Right hindlimb (tissue), 1 donor: ENCODE measurements around the gene WEE2.
"Not testable (repeated sequence)": the region's sequence is repeated elsewhere in the genome, so short reads cannot be mapped to it uniquely, and the experiment has no call there.

Experiments used
- DNase-seq: peaks from one replicate; pipeline ENCODE4 v3.0.0-alpha.2; 2018

WEE2 gene

GRCh38 chr7:141715794-141716689, 7.9 kb downstream of the WEE2 start:
- no peak for DNase-seq

DNA sequence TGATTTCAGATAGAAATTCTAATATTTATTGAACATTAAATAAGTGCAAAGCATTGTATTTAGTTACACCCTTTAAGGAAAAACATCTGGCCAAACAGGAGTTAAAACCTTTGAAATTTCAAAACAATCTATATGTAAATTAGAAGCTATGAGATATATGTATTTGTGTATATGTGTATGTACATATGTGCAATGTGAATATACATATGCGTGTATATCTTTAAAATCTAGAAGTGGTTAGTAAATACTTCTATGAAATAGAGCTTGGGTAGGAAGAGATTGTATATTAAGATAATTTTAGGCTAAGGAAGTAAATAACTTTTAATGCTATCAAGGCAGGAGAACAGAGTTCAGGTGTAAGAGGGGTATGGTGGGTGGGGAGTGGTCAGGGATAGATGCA, 9.3 kb downstream of the WEE2 start:
- no peak for DNase-seq

GRCh38 chr7:141722529-141722928, 14.4 kb downstream of the WEE2 start:
- DNase-seq, result no peak

GRCh38 chr7:141729020-141729419, 20.9 kb downstream of the WEE2 start:
- DNase-seq, result no peak

- DNase-seq, result no peak
These were observed 23.5 kb downstream of the WEE2 start for GRCh38 chr7:141731476-141732149.

GRCh38 chr7:141737118-141737835, 29.1 kb downstream of the WEE2 start:
- DNase-seq, result no peak

DNA sequence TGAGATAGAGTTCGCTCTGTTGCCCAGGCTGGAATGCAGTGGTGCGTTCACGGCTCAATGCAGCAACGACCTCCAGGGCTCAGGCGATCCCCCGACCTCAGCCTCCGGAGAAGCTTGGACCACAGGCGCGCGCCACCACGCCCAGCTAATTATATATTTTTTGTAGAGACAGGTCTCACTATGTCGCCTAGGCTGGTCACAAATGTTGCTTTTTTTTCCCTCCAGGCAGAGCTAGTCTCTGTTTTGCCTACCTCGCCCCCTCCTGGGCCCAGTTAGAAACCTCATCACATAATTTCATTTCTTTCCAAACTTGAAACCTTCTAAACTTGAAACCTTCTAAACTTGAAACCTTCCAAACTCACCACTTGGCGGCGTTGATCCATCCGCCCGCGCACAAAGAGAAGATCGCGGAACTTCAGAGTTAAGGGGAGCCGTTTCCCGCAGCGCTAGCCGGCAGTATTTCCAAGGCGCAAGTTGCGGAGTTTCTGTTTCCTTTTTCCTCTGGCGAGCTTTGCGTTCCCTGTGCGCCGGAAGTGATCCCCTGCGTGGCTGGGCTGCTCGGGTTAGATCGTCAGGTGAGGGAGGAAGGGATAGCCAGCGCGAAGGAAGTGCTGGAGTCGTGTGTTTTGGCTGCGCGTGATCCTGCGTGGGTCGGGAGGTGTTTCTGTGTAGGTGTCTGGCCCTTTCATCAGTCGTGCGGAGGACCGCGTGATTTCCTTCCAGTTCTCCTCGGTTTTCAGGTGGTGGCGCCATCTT, 29.9 kb downstream of the WEE2 start, which contains the start of gene SSBP1:
TSS of gene SSBP1 (plus strand) at position 523 of the 756 bp plus-strand sequence. CDS start 809 bp downstream, outside the sequence.
- DNase-seq, result peak; percentile 96

DNA sequence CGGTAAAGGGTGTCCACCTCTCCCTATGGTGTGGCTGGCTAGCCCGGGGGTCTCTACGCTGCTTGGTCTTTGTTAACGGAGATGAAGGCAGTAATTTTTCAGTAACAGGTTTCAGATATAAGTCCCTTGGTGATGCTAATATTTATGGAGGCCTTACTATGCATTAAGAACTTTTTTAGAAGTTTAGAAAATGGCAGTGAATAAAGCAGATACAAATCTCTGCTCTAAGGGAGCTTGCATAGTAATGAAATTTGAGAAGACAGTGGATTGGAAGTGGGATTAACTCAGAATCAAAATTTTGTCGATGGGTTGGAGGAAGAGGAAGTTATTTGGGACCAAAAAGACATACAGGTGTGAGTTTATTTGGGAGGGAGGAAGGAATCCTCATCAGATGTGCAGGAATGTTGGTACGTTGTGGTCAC, 30.4 kb downstream of the WEE2 start:
- no peak for DNase-seq

GRCh38 chr7:141739250-141739649, 31.1 kb downstream of the WEE2 start:
- no peak for DNase-seq

DNA sequence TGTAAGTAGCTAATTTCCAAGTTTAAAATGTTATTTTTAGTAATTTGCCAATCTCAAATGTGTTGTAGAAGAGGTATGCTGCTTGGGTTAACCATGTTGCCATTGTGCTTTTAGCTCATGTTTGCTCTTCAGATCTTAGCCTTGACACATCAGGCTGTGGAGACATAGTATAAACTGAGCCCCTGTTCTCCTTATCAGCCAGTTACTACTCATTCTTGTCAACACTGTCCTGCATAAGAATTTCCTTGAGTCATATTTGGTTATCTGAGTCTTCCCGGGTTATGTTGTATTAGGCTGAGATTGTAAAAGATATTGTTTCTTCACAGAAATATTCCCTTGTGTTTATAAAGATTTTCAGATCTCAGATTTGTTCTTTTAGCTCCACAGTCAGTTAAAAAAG, 34.1 kb downstream of the WEE2 start:
- DNase-seq, result no peak

DNA sequence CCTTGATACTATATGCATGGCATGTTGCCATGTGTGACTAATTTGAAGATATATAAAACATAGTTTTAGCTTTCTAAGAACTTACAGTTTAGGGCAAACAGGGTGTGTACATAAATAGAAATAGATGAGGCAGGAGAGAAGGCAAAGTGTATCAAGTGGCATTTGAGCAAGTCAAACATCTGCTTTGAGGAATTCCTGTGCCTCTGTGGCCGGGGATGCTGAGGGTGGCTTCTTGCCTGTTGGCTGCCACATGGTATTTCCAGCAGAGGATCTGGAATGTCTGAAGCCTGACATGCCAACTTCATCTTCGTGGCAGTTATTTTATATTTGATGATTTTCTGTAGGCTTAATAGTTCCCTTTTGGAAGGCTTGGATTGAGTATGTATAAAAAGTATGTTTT, 36.0 kb downstream of the WEE2 start:
- DNase-seq, result no peak

DNA sequence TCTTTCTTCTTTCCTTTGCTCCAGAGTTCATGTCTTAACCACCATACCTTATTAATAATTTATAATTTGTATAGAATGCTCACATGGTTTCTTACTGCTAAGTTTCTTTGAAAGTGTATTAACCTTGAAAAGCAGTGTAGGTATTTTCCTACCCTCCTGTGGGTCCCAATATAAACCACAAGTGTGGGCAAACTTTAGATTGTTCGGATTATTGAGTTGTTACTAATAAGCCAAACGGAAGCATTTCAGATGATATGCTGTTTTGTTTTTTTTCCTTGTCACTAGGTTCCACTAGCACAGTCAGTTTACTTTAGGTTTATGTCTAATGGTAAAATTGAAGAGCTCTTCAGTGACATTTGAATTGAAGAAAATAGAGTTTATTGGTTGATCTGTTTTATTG, 40.2 kb downstream of the WEE2 start:
- DNase-seq, result no peak

- DNase-seq, result not testable (repeated sequence)
These were observed 43.8 kb downstream of the WEE2 start for GRCh38 chr7:141751904-141752303.

GRCh38 chr7:141752634-141753033, 44.5 kb downstream of the WEE2 start:
- no peak for DNase-seq

DNA sequence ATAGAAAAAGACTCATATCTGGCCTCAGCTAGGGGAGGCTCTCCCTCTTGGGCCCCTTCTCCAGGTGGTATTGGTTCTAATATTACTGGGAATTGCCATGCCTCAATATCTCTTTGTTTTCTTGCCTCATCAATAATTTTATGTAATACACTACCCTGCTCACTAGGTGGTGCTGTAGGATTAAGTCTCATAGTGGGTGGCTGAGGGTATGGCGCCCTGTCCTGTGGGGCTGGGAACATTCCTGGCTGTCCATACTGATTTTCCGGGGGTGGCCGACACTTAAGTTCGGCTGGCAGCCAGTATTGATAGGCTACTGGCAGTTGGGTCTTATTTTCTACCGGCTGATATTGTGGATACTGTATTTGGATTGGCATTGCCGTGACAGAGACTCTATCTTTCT, 46.8 kb downstream of the WEE2 start:
- DNase-seq, result no peak

DNA sequence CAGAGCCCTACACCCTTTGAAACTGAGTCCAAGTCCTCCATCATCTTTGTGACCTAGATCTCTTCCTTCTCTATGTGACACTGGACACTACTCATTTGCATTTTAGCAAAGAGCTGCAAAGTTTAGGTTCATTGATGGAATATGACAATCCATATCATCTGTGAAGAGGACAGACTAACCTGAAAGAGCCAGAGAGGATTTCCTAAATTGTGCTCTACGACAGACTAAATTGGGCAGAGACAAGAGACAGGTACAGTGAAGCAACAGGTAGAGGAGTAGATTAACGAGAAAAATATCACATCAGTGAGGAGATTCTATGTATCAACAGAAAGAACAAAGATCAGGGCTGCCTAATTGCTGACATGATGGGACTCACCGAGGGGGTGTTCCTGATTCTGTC, 55.6 kb downstream of the WEE2 start, which contains the start of gene TAS2R3:
TSS of gene TAS2R3 (plus strand) at position 301 of the 400 bp plus-strand sequence. CDS start at position 363, 62 bp downstream.
- no peak for DNase-seq

DNA sequence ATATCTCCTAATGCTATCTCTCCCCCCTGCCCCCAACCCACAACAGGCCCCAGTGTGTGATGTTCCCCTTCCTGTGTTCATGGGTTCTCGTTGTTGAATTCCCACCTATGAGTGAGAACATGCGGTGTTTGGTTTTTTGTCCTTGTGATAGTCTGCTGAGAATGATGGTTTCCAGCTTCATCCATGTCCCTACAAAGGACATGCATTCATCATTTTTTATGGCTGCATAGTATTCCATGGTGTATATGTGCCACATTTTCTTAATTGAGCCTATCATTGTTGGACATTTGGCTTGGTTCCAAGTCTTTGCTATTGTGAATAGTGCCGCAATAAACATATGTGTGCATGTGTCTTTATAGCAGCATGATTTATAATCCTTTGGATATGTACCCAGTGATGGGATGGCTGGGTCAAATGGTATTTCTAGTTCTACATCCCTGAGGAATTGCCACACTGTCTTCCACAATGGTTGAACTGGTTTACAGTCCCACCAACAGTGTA, 62.0 kb downstream of the WEE2 start:
- DNase-seq, result not testable (repeated sequence)

DNA sequence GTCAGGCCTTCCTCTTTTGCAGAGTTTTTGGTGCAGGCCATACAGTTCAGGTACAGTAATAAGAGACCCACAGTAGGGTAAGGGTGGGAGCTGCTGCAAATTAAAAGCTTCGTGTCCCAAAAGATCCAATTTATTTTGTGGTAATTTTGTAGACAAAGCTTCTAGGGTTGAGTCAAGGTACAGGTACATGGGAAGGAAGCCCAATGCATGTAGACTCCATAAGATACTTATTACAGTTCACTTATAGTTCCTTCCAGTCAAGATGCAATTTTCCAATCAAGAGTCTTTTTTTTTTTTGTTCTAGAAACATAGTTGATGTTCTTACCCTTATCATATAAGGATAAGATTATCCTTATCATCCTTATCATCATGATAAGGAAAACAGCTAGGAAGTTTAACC, 68.2 kb downstream of the WEE2 start, which contains the start of gene TAS2R4:
TSS of gene TAS2R4 (plus strand) at position 301 of the 400 bp plus-strand sequence. CDS start 1,815 bp downstream, outside the sequence.
- no peak for DNase-seq
